GM12872 (cell line): ENCODE measurements around the gene GOLGA8F.
"Not testable (repeated sequence)": the region's sequence is repeated elsewhere in the genome, so short reads cannot be mapped to it uniquely, and the experiment has no call there.

Experiments
- CTCF ChIP-seq: IDR thresholded peaks from 3 replicates; pipeline ENCODE4 v1.5.1; 2011; ENCODE audit warnings: low read depth, mild to moderate bottlenecking, low read length, moderate library complexity; ENCODE audit not compliant: insufficient read depth

Gene GOLGA8F

GRCh38 chr15:28378364-28378763 is at the start of gene GOLGA8F:
GOLGA8F (plus strand) TSS chr15:28378664; CDS start chr15:28378762, 98 bp downstream.
- not testable (repeated sequence) for TF ChIP-seq CTCF

GRCh38 chr15:28357984-28358383 is 20.5 kb upstream of the GOLGA8F start, which contains the start of gene GOLGA6L24:
GOLGA6L24 (minus strand) TSS chr15:28358084; CDS start chr15:28358023, 61 bp downstream.
- TF ChIP-seq CTCF: not testable (repeated sequence)
